ENCODE results near the gene SH3RF3. TPM values are rescaled to one million over a fixed set of nuclear protein-coding genes. Genes with fewer than 3 reads are reported as not detected.

SH3RF3 gene
- total RNA-seq, 1 experiment from 2014 or later: 4.9 TPM

GRCh38 chr2:109499566-109499965 lies 370.6 kb downstream of the SH3RF3 start:
- DNase-seq (ENCODE audit: low read depth, low spot score) (no peak), ATAC-seq (no peak)
- BruUV-seq (replicated peaks): no TSS peak
- TF ChIP-seq SIN3A (IDR thresholded peaks at IDR 0.05; ENCODE audit: borderline replicate concordance, insufficient read depth, low read depth, low read length) (no peak), REST (IDR thresholded peaks at IDR 0.05; ENCODE audit: insufficient read depth in 1 of 2, low read depth in 2 of 2, low read length in 1 of 2) (no peak), CTCF (IDR thresholded peaks at IDR 0.05) (no peak), TCF7L2 (IDR thresholded peaks at IDR 0.05; ENCODE audit: low read depth, low read length) (no peak), POLR2AphosphoS5 (IDR thresholded peaks at IDR 0.05; ENCODE audit: low read depth, low read length) (no peak)
- CTCF ChIA-PET: no interaction called here
- Histone ChIP-seq H3K27me3 (ENCODE audit: control insufficient read depth, insufficient read depth, low read length) (no peaks in the 10 kb centered on the region), H3K4me1 (ENCODE audit: control insufficient read depth, insufficient read depth, low read length) (no peaks in the 10 kb centered on the region), H3K4me3 (ENCODE audit: low read depth in 2 of 2, low read length in 2 of 2) (no peak overlapping the region), H3K36me3 (ENCODE audit: control insufficient read depth, insufficient read depth, low read length) (no peaks in the 10 kb centered on the region), H3K9me3 (ENCODE audit: control insufficient read depth, insufficient read depth, low read depth, low read length) (no peaks in the 10 kb centered on the region), H3K27ac (ENCODE audit: low read length) (no peak overlapping the region)
- intact Hi-C loops (cut with micrococcal nuclease; ENCODE audit: unreplicated experiment): no loop called here
- in situ Hi-C loops (cut with HindIII; ENCODE audit: low pct_unique_long_range_greater_than_20kb, low sequenced_read_pairs): no loop called here
- POLR2A ChIA-PET: interaction anchor here (0.6 kb wide), 1 partner anchor 247 kb away, joined by 3 read pairs; no protein-coding TSS in a partner anchor

DNA sequence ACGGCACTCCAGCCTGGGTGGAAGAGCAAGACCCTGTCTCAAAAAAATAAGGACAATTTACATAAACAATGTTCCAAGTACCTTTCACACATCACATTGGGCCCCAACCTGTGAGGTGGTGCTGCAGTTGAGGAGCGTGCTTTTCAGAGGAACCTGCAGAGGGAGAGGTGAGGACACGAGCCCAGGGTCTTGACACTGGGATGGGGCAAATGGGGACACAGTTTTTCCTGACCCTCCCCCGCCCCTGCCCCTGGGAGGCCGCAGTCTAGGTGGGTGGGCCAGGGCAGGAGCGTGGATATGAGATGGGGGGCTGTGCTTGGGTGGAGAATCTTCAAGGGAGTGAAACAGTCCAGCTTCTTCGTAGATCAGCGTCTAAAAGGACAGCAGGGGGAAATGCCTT lies 371.9 kb downstream of the SH3RF3 start:
- in situ Hi-C loops (cut with HindIII; ENCODE audit: low pct_unique_long_range_greater_than_20kb, low sequenced_read_pairs) (no loop called here), intact Hi-C loops (cut with micrococcal nuclease; ENCODE audit: unreplicated experiment) (no loop called here)
- no peak for DNase-seq (ENCODE audit: low read depth, low spot score)
- no peak for ATAC-seq
- no peaks in the 10 kb centered on the region for H3K36me3 ChIP-seq (ENCODE audit: control insufficient read depth, insufficient read depth, low read length)
- H3K27me3 ChIP-seq (ENCODE audit: control insufficient read depth, insufficient read depth, low read length): no peaks in the 10 kb centered on the region
- H3K9me3 ChIP-seq (ENCODE audit: control insufficient read depth, insufficient read depth, low read depth, low read length): no peaks in the 10 kb centered on the region
- no TSS peak for BruUV-seq (replicated peaks)
- TF ChIP-seq REST (IDR thresholded peaks at IDR 0.05; ENCODE audit: insufficient read depth in 1 of 2, low read depth in 2 of 2, low read length in 1 of 2): no peak
- TF ChIP-seq CTCF (IDR thresholded peaks at IDR 0.05): no peak
- TF ChIP-seq POLR2AphosphoS5 (IDR thresholded peaks at IDR 0.05; ENCODE audit: low read depth, low read length): no peak
- TF ChIP-seq TCF7L2 (IDR thresholded peaks at IDR 0.05; ENCODE audit: low read depth, low read length): no peak
- CTCF ChIA-PET: no interaction called here
- no peak overlapping the region for H3K4me3 ChIP-seq (ENCODE audit: low read depth in 2 of 2, low read length in 2 of 2)
- POLR2A ChIA-PET: no interaction called here
- no peak overlapping the region for H3K27ac ChIP-seq (ENCODE audit: low read length)
- H3K4me1 ChIP-seq (ENCODE audit: control insufficient read depth, insufficient read depth, low read length): no peaks in the 10 kb centered on the region

Data from Panc1 (cell line).